Astrocyte (in vitro differentiated cells and primary cell): ENCODE data around the gene AQP1. TPM values are rescaled to one million over a fixed set of nuclear protein-coding genes. Genes with fewer than 3 reads are reported as not detected.
A peak's percentile ranks its signal among the peaks of the same experiment; 100 is the strongest.

Experiments used
- DNase-seq: peaks from one replicate; pipeline ENCODE4 v3.0.0-alpha.2; 2010; ENCODE audit warnings: low read depth
- FAIRE-seq: peaks from 2 replicates; lab custom pipeline; 2011; peaks lifted over from hg19 to GRCh38; lab: Jason Lieb, UNC
- H2AFZ ChIP-seq: 2 replicates; pipeline ENCODE4 v1.6.0; 2012; ENCODE audit warnings: low read depth, low read length, inconsistent platforms
- H3K27ac ChIP-seq: 2 replicates; pipeline ENCODE4 v1.5.1; 2011; ENCODE audit warnings: low read depth, low read length, inconsistent platforms
- H3K27me3 ChIP-seq: 2 replicates; pipeline ENCODE4 v1.6.0; 2011; ENCODE audit warnings: low read length, inconsistent platforms; ENCODE audit not compliant: insufficient read depth
- H3K36me3 ChIP-seq: 2 replicates; pipeline ENCODE4 v1.5.1; 2011; ENCODE audit warnings: low read length, inconsistent platforms; ENCODE audit not compliant: insufficient read depth
- H3K4me1 ChIP-seq: 2 replicates; pipeline ENCODE4 v1.5.1; 2011; ENCODE audit warnings: low read length, inconsistent platforms; ENCODE audit not compliant: insufficient read depth
- H3K4me2 ChIP-seq: 2 replicates; pipeline ENCODE4 v1.6.0; 2012; ENCODE audit warnings: low read length, inconsistent platforms
- H3K4me3 ChIP-seq: 2 replicates; pipeline ENCODE4 v1.5.1; 2011; ENCODE audit warnings: low read depth, mild to moderate bottlenecking, low read length, inconsistent platforms; ENCODE audit not compliant: insufficient read depth
- H3K79me2 ChIP-seq: 2 replicates; pipeline ENCODE4 v1.6.0; 2012; ENCODE audit warnings: mild to moderate bottlenecking, low read length, inconsistent platforms; ENCODE audit not compliant: insufficient read depth
- H3K9ac ChIP-seq: 2 replicates; pipeline ENCODE4 v1.6.0; 2012; ENCODE audit warnings: mild to moderate bottlenecking, low read length, inconsistent platforms
- H3K9me3 ChIP-seq: 2 replicates; pipeline ENCODE4 v1.5.1; 2012; ENCODE audit warnings: low read depth, mild to moderate bottlenecking, low read length, inconsistent platforms; ENCODE audit not compliant: insufficient read depth
- H4K20me1 ChIP-seq: 2 replicates; pipeline ENCODE4 v1.6.0; 2012; ENCODE audit warnings: low read length, inconsistent platforms; ENCODE audit not compliant: insufficient read depth
- H3K27ac Mint-ChIP-seq: one replicate; pipeline ENCODE4 v1.8.0; 2021; ENCODE audit warnings: mild to moderate bottlenecking, mixed read lengths; ENCODE audit not compliant: unreplicated experiment
- H3K27me3 Mint-ChIP-seq: one replicate; pipeline ENCODE4 v1.8.0; 2021; ENCODE audit warnings: low read depth, mixed read lengths; ENCODE audit not compliant: unreplicated experiment
- H3K36me3 Mint-ChIP-seq: one replicate; pipeline ENCODE4 v1.8.0; 2021; ENCODE audit warnings: low read depth, mixed read lengths; ENCODE audit not compliant: unreplicated experiment
- H3K4me1 Mint-ChIP-seq: one replicate; pipeline ENCODE4 v1.8.0; 2021; ENCODE audit warnings: low read depth, mixed read lengths; ENCODE audit not compliant: unreplicated experiment
- H3K4me3 Mint-ChIP-seq: one replicate; pipeline ENCODE4 v1.8.0; 2021; ENCODE audit warnings: mild to moderate bottlenecking, moderate library complexity, mixed read lengths; ENCODE audit not compliant: unreplicated experiment
- H3K9me3 Mint-ChIP-seq: one replicate; pipeline ENCODE4 v1.8.0; 2021; ENCODE audit warnings: mild to moderate bottlenecking, mixed read lengths; ENCODE audit not compliant: unreplicated experiment
- CTCF ChIP-seq: IDR thresholded peaks from 2 replicates; pipeline ENCODE4 v1.5.1; 2011; ENCODE audit warnings: low read depth, mild to moderate bottlenecking, inconsistent platforms, low read length, moderate library complexity; ENCODE audit not compliant: insufficient read depth
- EZH2 ChIP-seq: IDR thresholded peaks from 2 replicates; pipeline ENCODE4 v1.6.1; 2012; ENCODE audit warnings: mild to moderate bottlenecking, low read length, inconsistent platforms; ENCODE audit not compliant: insufficient read depth
- total RNA-seq: library from RNA; stranded (reverse); gene quantifications from 2 replicates; pipeline ENCODE4 v1.2.1, GENCODE V29; 2021

AQP1 gene
- total RNA-seq, 1 donor from 2014 or later, result 6.7 TPM

DNA sequence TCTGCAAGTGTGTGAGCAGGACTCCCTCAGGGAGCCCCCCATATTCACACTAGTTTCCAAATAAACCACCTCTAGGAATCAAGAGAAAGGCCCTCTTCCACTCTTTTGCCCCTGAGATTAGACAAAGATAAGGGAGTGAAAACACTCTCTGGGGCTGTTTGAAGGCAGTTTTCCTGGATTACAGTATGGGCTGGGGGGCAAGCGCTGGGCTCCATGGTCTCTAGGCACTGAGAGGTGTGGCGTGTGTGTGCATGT is 1.0 kb downstream of the AQP1 start:
- Histone ChIP-seq H3K36me3 (no peaks in the 10 kb centered on the region), H2AFZ (no peak overlapping the region), H3K27me3 (no peaks in the 10 kb centered on the region), H3K79me2 (no peaks in the 10 kb centered on the region), H3K4me1 (peaks cover 11% of the 10 kb centered on the region), H4K20me1 (no peaks in the 10 kb centered on the region), H3K27ac (no peak overlapping the region), H3K9me3 (no peaks in the 10 kb centered on the region), H3K4me3 (no peak overlapping the region), H3K9ac (no peak overlapping the region), H3K4me2 (no peak overlapping the region)
- no peak for FAIRE-seq
- no peak for DNase-seq
- peaks cover 2% of the 10 kb centered on the region for H3K9me3 Mint-ChIP-seq
- no peaks in the 10 kb centered on the region for H3K36me3 Mint-ChIP-seq
- H3K4me1 Mint-ChIP-seq, result peaks cover 17% of the 10 kb centered on the region
- H3K27me3 Mint-ChIP-seq, result peaks cover 31% of the 10 kb centered on the region
- H3K4me3 Mint-ChIP-seq, result no peak overlapping the region
- H3K27ac Mint-ChIP-seq, result no peak overlapping the region
- no peak for TF ChIP-seq EZH2
- no peak for TF ChIP-seq CTCF

- peaks cover 31% of the 10 kb centered on the region for H3K27me3 Mint-ChIP-seq
- Histone ChIP-seq H3K79me2 (no peaks in the 10 kb centered on the region), H2AFZ (no peak overlapping the region), H3K9me3 (no peaks in the 10 kb centered on the region), H3K4me1 (peaks cover 11% of the 10 kb centered on the region), H3K9ac (no peak overlapping the region), H3K36me3 (no peaks in the 10 kb centered on the region), H3K27me3 (no peaks in the 10 kb centered on the region), H3K27ac (no peak overlapping the region), H3K4me3 (no peak overlapping the region), H4K20me1 (no peaks in the 10 kb centered on the region), H3K4me2 (no peak overlapping the region)
- FAIRE-seq (no peak), DNase-seq (no peak)
- no peaks in the 10 kb centered on the region for H3K36me3 Mint-ChIP-seq
- peaks cover 2% of the 10 kb centered on the region for H3K9me3 Mint-ChIP-seq
- H3K27ac Mint-ChIP-seq, result no peak overlapping the region
- no peak overlapping the region for H3K4me3 Mint-ChIP-seq
- peaks cover 17% of the 10 kb centered on the region for H3K4me1 Mint-ChIP-seq
- TF ChIP-seq EZH2 (no peak), CTCF (no peak)
These were observed 1.5 kb downstream of the AQP1 start for GRCh38 chr7:30912986-30913811.

DNA sequence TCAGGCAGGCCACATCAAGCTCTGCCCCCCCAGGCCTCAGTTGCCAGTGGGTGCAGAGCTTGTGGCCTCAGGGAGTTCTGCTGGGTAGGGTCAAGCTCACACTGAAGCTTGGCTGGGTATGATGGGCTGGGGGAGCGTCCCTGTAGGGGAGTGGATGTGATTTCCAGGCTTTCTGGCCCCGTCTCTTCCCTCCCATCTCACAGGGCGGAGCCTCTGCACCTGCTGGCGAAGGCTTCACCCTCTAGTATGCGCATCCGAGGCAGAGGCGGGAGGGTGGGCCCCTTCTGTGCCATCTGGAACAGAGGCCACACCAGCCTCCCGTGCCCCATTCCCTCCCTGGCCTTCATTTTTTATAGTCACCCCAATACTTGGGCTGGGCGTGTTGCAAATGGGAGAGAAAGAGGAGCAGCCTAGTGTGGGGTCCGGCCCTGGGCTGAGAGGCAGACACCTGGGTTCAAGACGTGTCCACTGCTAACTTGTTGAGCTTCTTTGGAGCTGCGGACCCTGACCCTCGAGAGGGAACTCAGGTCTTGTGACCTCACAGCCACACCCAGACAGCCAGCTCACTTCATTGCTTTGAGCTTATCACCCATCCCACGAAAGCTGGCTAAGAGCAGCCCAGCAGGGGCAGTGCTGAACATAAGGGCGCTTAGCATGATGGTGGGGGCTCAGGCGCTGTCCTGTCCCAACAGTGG is 2.3 kb downstream of the AQP1 start:
- H3K27me3 ChIP-seq, result no peaks in the 10 kb centered on the region
- no peaks in the 10 kb centered on the region for H3K36me3 ChIP-seq
- no peak for TF ChIP-seq CTCF
- TF ChIP-seq EZH2, result no peak
- H3K9ac ChIP-seq, result no peak overlapping the region
- H3K79me2 ChIP-seq, result no peaks in the 10 kb centered on the region
- Mint-ChIP-seq H3K36me3 (no peaks in the 10 kb centered on the region), H3K9me3 (peaks cover 2% of the 10 kb centered on the region), H3K27ac (peak overlapping the region; percentile 58), H3K27me3 (peaks cover 29% of the 10 kb centered on the region), H3K4me1 (peaks cover 17% of the 10 kb centered on the region), H3K4me3 (no peak overlapping the region)
- H3K4me2 ChIP-seq, result peak overlapping the region; percentile 57
- no peak for FAIRE-seq
- no peaks in the 10 kb centered on the region for H4K20me1 ChIP-seq
- no peak overlapping the region for H2AFZ ChIP-seq
- DNase-seq, result no peak
- peaks cover 11% of the 10 kb centered on the region for H3K4me1 ChIP-seq
- no peak overlapping the region for H3K27ac ChIP-seq
- no peaks in the 10 kb centered on the region for H3K9me3 ChIP-seq
- H3K4me3 ChIP-seq, result no peak overlapping the region
